Measurements from ENCODE around the gene DUSP9.
A peak's percentile ranks its signal among the peaks of the same experiment; 100 is the strongest.
"Not testable (repeated sequence)": the region's sequence is repeated elsewhere in the genome, so short reads cannot be mapped to it uniquely, and the experiment has no call there.

DUSP9 gene

DNA sequence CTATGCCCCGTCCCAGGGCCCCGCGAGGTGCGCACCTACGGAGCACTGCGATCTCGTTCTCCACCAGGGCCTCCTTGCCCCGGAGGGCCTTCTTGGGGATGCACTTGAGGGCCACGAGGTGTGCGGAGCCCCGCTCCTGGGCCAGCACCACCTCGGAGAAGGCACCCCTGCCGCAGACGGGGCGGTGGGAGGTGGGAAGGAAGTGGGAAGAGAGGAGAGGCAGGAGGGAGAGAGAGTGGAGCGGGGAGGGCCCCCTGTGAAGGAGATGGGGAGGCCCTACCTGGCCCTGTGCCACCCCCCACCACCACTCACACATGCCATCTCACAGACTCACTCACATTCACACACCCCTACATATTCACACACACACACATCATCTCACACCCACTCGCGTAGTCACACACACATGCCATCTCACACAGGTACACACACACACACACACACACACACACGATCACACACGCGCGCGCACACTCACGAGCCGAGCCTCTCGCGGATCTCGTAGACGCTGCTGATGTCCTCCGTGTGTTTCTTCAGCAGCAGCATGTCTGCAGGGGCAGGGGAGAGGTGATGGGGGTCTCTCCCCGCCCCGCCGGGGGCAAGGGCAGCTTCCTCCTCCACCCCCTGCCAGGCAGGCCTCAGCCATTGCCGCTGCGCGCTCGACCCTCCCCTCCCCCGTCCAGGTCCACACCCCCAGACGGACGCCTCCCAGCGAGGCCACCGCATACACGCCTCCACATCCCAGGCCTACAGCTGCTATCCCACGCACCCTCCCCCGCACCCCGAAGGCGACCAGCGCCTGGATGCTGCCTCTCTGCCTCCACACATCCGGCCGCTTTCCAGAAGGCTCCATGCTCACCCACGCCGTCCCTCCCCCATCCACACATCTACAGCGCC lies 25.8 kb downstream of the DUSP9 start:
- Histone ChIP-seq H3K27me3 (ENCODE audit: control insufficient read depth in 1 of 2, insufficient read depth in 2 of 2, low read length in 2 of 2) (peaks cover 5 to 17% of the 10 kb centered on the region in 2 donors), H3K9me3 (ENCODE audit: low read length) (no peaks in the 10 kb centered on the region), H3K27ac (ENCODE audit: low read depth, low read length) (peak overlapping the region; percentile 39), H3K4me3 (ENCODE audit: low read depth in 1 of 2, low read length in 2 of 2) (peak overlapping the region in 1 of 2 donors; percentile 47), H3K36me3 (ENCODE audit: insufficient read depth, low read length) (no peaks in the 10 kb centered on the region), H3K4me1 (ENCODE audit: insufficient read depth, low read length) (no peaks in the 10 kb centered on the region), H3K9ac (ENCODE audit: low read length) (no peak overlapping the region)

DNA sequence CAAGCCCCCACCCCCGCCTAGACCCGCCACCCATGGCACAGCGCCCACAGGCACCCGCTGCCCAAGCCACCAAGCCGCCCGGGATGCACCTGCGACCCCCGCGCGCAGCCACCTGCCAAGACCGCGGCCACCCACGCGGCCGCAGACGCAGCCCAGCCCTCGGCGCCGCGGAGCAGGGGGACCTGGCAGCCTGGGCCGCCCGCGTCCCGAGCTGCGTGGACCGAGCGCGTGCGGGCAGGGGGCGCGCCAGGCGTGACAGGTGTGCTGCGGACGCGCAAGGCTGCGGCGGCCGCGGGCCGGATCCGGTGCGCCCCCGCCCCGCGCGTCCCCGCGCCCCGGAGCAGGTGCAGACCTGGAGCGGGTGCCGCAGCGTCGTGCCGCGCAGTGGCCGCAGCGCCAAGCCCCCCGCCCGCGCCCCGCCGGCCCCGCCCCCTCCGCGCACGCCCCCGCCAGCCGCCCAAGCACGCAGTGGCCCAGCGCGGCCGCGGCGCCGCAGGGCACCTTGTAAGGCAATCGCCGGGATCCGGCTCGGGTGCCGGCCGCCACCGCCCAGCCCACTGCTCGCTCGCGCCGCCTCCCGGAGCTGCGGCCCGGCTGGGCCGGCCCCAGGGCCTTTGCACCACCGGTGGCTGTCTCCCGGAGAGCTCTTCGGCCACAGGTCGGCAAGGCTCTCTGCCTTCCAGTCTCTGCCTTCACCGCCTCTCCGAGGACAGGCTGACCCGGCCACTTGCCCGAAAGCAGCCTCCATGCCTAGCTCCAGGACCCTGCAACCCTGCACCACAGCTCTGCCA lies 26.6 kb downstream of the DUSP9 start, which contains the start of gene PNCK:
Gene PNCK (minus strand): TSS at position 386 of the 791 bp plus-strand sequence. CDS start 737 bp downstream, outside the sequence.
- Histone ChIP-seq H3K27me3 (ENCODE audit: control insufficient read depth in 1 of 2, insufficient read depth in 2 of 2, low read length in 2 of 2) (peaks cover 5 to 14% of the 10 kb centered on the region in 2 donors), H3K36me3 (ENCODE audit: insufficient read depth, low read length) (no peaks in the 10 kb centered on the region), H3K9ac (ENCODE audit: low read length) (no peak within 1 kb of the TSS), H3K9me3 (ENCODE audit: low read length) (no peaks in the 10 kb centered on the region), H3K27ac (ENCODE audit: low read depth, low read length) (peak within 1 kb of the TSS; percentile 39), H3K4me3 (ENCODE audit: low read depth in 1 of 2, low read length in 2 of 2) (peak within 1 kb of the TSS in 1 of 2 donors; percentile 47), H3K4me1 (ENCODE audit: insufficient read depth, low read length) (no peaks in the 10 kb centered on the region)

DNA sequence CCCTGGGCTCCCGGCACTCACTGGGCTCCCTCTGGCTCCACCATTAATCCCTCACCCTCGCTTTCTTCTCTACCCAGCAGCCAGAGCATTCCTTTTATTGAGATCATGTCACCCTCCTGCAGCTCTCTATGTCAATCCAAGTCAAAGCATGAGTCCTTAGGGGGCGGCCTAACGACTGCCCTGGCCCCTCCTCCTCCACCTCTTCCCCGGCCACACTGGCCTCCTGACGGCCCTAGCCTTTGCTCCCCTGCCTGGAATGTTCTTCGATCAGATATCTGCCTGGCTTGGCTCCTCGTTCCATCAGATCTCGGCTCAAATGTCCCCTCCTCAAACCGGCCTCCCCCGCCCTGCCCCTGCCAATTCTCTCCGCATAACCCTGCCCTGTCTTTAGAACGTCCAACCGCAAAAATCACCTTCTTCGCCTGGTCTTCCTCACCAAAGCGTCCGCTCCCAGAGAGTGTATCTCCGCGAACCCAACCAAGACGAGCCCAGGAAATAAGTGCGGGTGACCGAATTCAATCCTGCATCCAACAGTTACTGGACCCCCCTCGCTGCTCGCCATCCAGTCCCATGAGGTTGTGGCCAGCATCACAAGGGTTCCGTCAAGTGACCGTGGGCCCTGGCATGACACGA lies 27.3 kb downstream of the DUSP9 start:
- Histone ChIP-seq H3K36me3 (ENCODE audit: insufficient read depth, low read length) (no peaks in the 10 kb centered on the region), H3K4me3 (ENCODE audit: low read depth in 1 of 2, low read length in 2 of 2) (no peak overlapping the region), H3K9me3 (ENCODE audit: low read length) (no peaks in the 10 kb centered on the region), H3K9ac (ENCODE audit: low read length) (no peak overlapping the region), H3K27ac (ENCODE audit: low read depth, low read length) (peak overlapping the region; percentile 23), H3K4me1 (ENCODE audit: insufficient read depth, low read length) (no peaks in the 10 kb centered on the region), H3K27me3 (ENCODE audit: control insufficient read depth in 1 of 2, insufficient read depth in 2 of 2, low read length in 2 of 2) (peaks cover 5 to 7% of the 10 kb centered on the region in 2 donors)

DNA sequence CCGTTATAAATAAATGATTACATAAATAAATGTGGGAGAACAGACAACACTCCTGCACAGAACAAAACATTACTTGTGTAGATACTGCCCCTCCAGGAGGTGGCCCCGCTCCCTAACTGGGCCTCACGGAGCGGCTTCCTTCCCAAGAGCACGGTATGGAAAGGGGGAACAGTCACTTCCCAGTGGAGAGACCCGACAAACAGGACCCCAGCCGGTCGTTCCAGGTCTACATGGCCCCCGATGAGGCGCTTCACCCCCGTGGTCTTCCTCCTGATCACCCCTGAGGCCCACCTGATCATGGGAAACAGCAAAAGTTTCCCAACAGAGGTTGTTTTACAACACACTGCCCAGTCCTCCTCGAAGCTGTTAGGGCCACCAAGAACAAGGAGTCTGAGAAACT lies 34.2 kb downstream of the DUSP9 start:
- Histone ChIP-seq H3K36me3 (ENCODE audit: insufficient read depth, low read length) (no peaks in the 10 kb centered on the region), H3K9ac (ENCODE audit: low read length) (no peak overlapping the region), H3K4me1 (ENCODE audit: insufficient read depth, low read length) (no peaks in the 10 kb centered on the region), H3K4me3 (ENCODE audit: low read depth in 1 of 2, low read length in 2 of 2) (no peak overlapping the region), H3K27ac (ENCODE audit: low read depth, low read length) (no peak overlapping the region), H3K27me3 (ENCODE audit: control insufficient read depth in 1 of 2, insufficient read depth in 2 of 2, low read length in 2 of 2) (peaks cover 0 to 8% of the 10 kb centered on the region in 2 donors), H3K9me3 (ENCODE audit: low read length) (no peaks in the 10 kb centered on the region)

DNA sequence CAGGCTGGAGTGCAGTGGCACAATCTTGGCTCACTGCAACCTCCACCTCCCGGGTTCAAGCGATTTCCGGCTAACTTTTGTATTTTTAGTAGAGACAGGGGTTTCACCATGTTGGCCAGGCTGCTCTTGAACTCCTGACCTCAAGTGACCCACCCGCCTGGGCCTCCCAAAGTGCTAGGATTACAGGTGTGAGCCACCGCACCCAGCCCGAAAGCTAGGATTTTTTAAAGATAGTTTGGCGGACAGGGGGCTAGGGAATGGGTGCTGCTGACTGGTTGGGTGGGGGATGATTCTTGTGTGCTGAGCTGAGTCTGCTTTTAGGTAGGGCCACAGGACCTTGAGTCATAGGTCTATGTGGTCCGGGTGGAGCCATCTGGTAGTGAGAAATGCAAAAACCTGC lies 36.5 kb downstream of the DUSP9 start:
- H3K9me3 ChIP-seq (ENCODE audit: low read length); H3K4me1 ChIP-seq (ENCODE audit: insufficient read depth, low read length); H3K9ac ChIP-seq (ENCODE audit: low read length); H3K4me3 ChIP-seq (ENCODE audit: low read depth in 1 of 2, low read length in 2 of 2); H3K36me3 ChIP-seq (ENCODE audit: insufficient read depth, low read length); H3K27ac ChIP-seq (ENCODE audit: low read depth, low read length): not testable (repeated sequence)
- peaks cover 0 to 12% of the 10 kb centered on the region in 2 donors for H3K27me3 ChIP-seq (ENCODE audit: control insufficient read depth in 1 of 2, insufficient read depth in 2 of 2, low read length in 2 of 2)

DNA sequence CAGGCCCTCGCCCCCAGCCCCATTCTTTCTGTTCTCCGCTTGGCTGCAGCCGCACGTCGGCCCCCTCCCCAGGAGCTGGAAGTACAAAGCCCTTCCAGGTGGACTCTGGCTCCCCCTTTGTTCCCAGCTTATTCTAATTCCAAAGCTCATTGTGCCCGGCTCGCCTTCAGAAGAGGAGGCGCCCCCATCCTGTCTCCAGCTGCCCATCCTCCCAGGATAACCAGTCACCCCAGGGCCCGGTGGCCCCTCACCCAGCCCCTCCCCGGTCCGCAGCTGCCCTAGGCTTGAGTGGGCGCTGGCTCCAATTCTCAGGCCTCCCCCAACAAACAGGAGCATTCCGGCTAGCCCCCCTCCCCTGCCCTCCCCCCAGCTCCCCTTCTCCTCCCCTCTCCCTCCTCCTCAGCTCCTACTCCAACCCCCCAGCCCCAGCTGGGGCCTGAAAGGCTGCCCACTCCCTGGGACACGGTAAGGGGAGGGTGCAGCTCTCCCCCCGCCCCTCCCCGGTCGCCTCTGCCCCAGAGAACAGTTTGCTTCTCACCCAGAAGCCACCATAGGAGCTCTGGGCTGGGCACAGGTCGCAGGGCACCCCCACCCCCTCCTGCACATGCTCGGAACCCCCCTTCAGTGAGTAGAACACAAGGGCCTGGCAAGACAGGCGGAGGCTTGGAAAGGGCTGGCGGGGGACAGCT lies 37.6 kb downstream of the DUSP9 start:
- no peaks in the 10 kb centered on the region for H3K36me3 ChIP-seq (ENCODE audit: insufficient read depth, low read length)
- H3K4me3 ChIP-seq (ENCODE audit: low read depth in 1 of 2, low read length in 2 of 2): no peak overlapping the region
- H3K27me3 ChIP-seq (ENCODE audit: control insufficient read depth in 1 of 2, insufficient read depth in 2 of 2, low read length in 2 of 2): peaks cover 0 to 13% of the 10 kb centered on the region in 2 donors
- no peak overlapping the region for H3K9ac ChIP-seq (ENCODE audit: low read length)
- peaks cover 2% of the 10 kb centered on the region for H3K4me1 ChIP-seq (ENCODE audit: insufficient read depth, low read length)
- no peak overlapping the region for H3K27ac ChIP-seq (ENCODE audit: low read depth, low read length)
- H3K9me3 ChIP-seq (ENCODE audit: low read length): no peaks in the 10 kb centered on the region

DNA sequence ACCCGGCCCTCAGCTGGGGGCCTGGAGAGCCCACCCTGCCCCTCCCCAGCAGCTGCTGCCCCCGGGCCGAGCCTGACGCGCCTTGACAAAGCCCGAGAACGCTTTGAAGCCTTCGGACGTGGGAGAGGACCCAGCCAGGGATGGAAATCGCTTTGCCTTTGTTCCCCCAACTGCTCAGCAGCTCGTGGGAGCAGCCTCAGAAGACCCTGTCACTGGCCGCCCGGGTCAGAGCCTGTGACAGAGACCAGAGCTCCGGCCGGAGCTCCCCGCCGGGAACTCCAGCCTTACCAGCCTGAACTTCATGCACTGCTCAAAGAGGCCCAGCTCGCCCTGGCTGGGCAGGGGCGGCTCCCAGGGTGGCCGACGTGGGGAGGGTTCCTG lies 38.1 kb downstream of the DUSP9 start:
- Histone ChIP-seq H3K27ac (ENCODE audit: low read depth, low read length) (no peak overlapping the region), H3K9me3 (ENCODE audit: low read length) (no peaks in the 10 kb centered on the region), H3K4me1 (ENCODE audit: insufficient read depth, low read length) (peaks cover 7% of the 10 kb centered on the region), H3K36me3 (ENCODE audit: insufficient read depth, low read length) (no peaks in the 10 kb centered on the region), H3K27me3 (ENCODE audit: control insufficient read depth in 1 of 2, insufficient read depth in 2 of 2, low read length in 2 of 2) (peaks cover 0 to 18% of the 10 kb centered on the region in 2 donors), H3K9ac (ENCODE audit: low read length) (no peak overlapping the region), H3K4me3 (ENCODE audit: low read depth in 1 of 2, low read length in 2 of 2) (no peak overlapping the region)

DNA sequence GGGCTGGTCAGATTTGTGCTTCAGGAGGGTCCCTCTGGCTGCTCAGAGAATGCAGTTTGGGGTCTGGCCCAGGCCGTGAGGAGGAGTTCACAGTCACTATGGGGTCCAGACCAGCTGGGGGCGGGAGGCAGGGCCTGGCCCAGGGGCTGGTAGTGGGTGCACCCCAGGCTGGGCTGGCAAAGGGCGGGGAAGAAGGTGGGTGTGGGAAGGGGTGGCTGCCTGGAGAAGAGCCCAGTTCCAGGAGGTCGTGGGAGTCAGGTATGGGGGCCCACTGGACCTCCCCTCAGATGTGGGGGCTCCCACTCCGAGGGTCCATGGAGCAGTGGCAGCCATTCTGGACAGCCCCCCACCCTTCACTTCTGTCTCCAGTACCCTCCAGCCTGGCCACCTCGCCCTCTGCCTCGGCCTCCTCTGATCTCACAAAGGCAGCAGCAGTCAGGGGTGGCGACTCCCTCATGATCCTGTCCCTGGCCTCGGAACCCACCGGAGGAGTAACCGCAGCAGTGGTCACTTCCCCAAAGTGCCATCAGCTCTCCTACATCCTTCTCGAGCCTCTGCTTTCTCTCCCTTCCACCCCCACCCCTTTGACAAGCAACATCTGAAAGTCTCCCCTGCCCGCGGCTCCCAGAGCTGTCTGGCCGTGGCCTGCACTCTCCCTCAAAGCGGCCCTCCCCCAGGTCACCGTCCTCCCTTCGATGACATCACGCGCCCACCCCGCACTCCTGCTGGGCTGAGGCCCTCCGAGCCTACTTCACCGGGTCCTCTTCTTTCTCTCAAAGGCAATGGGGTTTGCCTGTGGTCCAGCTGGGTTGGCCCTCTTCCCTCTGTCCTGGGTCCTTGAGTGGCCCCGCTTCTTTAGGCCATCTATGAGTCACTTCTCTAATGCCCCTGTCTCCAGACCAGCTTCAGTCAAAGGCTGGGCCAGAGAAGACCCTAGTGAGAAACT lies 39.0 kb downstream of the DUSP9 start:
- no peak overlapping the region for H3K9ac ChIP-seq (ENCODE audit: low read length)
- no peaks in the 10 kb centered on the region for H3K9me3 ChIP-seq (ENCODE audit: low read length)
- H3K4me3 ChIP-seq (ENCODE audit: low read depth in 1 of 2, low read length in 2 of 2): no peak overlapping the region
- H3K36me3 ChIP-seq (ENCODE audit: insufficient read depth, low read length): no peaks in the 10 kb centered on the region
- peaks cover 10% of the 10 kb centered on the region for H3K4me1 ChIP-seq (ENCODE audit: insufficient read depth, low read length)
- H3K27ac ChIP-seq (ENCODE audit: low read depth, low read length): no peak overlapping the region
- peaks cover 0 to 18% of the 10 kb centered on the region in 2 donors for H3K27me3 ChIP-seq (ENCODE audit: control insufficient read depth in 1 of 2, insufficient read depth in 2 of 2, low read length in 2 of 2)

DNA sequence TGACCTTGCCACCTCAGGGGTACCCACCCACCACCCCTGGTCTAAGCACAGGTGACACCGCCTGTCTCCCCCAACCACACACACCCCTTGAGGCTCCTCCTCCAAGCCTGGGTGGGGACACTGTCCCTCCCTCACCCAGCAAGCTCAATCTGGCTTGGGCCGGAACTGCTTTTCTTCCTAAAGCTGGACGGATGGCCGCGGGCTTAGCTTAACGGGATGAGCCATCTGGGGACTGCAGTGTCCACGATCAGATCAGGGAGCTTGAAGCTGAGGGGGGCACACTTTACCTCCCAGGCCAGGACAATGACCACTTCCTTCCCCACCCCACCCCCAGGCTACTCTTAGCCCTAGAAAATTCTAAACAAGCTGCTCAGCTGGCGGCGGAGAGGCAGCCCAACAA lies 39.7 kb downstream of the DUSP9 start:
- Histone ChIP-seq H3K27ac (ENCODE audit: low read depth, low read length) (no peak overlapping the region), H3K27me3 (ENCODE audit: control insufficient read depth in 1 of 2, insufficient read depth in 2 of 2, low read length in 2 of 2) (peaks cover 0 to 18% of the 10 kb centered on the region in 2 donors)

More for the DNA sequence above, 39.7 kb downstream of the DUSP9 start:
- H3K36me3 ChIP-seq (ENCODE audit: insufficient read depth, low read length): no peaks in the 10 kb centered on the region
- H3K9ac ChIP-seq (ENCODE audit: low read length): no peak overlapping the region
- H3K4me1 ChIP-seq (ENCODE audit: insufficient read depth, low read length): peaks cover 10% of the 10 kb centered on the region
- no peak overlapping the region for H3K4me3 ChIP-seq (ENCODE audit: low read depth in 1 of 2, low read length in 2 of 2)
- no peaks in the 10 kb centered on the region for H3K9me3 ChIP-seq (ENCODE audit: low read length)
